HG03521 (cell line): ENCODE data around the gene NOS1AP.
"Not testable (repeated sequence)": the region's sequence is repeated elsewhere in the genome, so short reads cannot be mapped to it uniquely, and the experiment has no call there.

ENCODE experiments used
- ATAC-seq: cut with Tn5 transposase; IDR thresholded peaks from one replicate; pipeline ENCODE4 v1.9.1; 2021; ENCODE audit warnings: mild to moderate bottlenecking, moderate library complexity; ENCODE audit not compliant: unreplicated experiment

Gene NOS1AP

GRCh38 chr1:162056579-162056978 lies 12.9 kb upstream of the NOS1AP start:
- ATAC-seq = no peak

- no peak for ATAC-seq
These were observed 9.8 kb upstream of the NOS1AP start for GRCh38 chr1:162059721-162060120.

GRCh38 chr1:162060314-162060713 lies 9.2 kb upstream of the NOS1AP start:
- ATAC-seq = no peak

GRCh38 chr1:162062542-162063015 lies 6.9 kb upstream of the NOS1AP start:
- no peak for ATAC-seq

GRCh38 chr1:162065016-162065415 lies 4.5 kb upstream of the NOS1AP start:
- ATAC-seq = no peak

- not testable (repeated sequence) for ATAC-seq
These were observed 2.7 kb upstream of the NOS1AP start for GRCh38 chr1:162066836-162067235.

- no peak for ATAC-seq
These were observed 2.0 kb upstream of the NOS1AP start for GRCh38 chr1:162067466-162067865.

GRCh38 chr1:162068301-162068700 lies 1.2 kb upstream of the NOS1AP start:
- no peak for ATAC-seq

- no peak for ATAC-seq
These were observed 730 bp downstream of the NOS1AP start for GRCh38 chr1:162070094-162070748.

- ATAC-seq = no peak
These were observed 1.3 kb downstream of the NOS1AP start for GRCh38 chr1:162070825-162071224.

- ATAC-seq = no peak
These were observed 3.2 kb downstream of the NOS1AP start for GRCh38 chr1:162072740-162073139.

- no peak for ATAC-seq
These were observed 5.0 kb downstream of the NOS1AP start for GRCh38 chr1:162074276-162075005.

GRCh38 chr1:162075862-162076261 lies 6.4 kb downstream of the NOS1AP start:
- no peak for ATAC-seq

- no peak for ATAC-seq
These were observed 8.3 kb downstream of the NOS1AP start for GRCh38 chr1:162077648-162078299.

- ATAC-seq = no peak
These were observed 9.5 kb downstream of the NOS1AP start for GRCh38 chr1:162079030-162079429.

- ATAC-seq = no peak
These were observed 11.1 kb downstream of the NOS1AP start for GRCh38 chr1:162080472-162081015.

GRCh38 chr1:162081316-162081715 lies 11.8 kb downstream of the NOS1AP start:
- ATAC-seq = no peak

GRCh38 chr1:162082080-162082479 lies 12.6 kb downstream of the NOS1AP start:
- ATAC-seq = not testable (repeated sequence)

GRCh38 chr1:162083273-162083672 lies 13.8 kb downstream of the NOS1AP start:
- no peak for ATAC-seq

- ATAC-seq = no peak
These were observed 16.5 kb downstream of the NOS1AP start for GRCh38 chr1:162085991-162086390.

- ATAC-seq = no peak
These were observed 17.6 kb downstream of the NOS1AP start for GRCh38 chr1:162087111-162087510.

GRCh38 chr1:162087574-162087973 lies 18.1 kb downstream of the NOS1AP start:
- ATAC-seq = no peak
